HG02970 (cell line): ENCODE results near the gene FOXA2.
"Not testable (repeated sequence)": the region's sequence is repeated elsewhere in the genome, so short reads cannot be mapped to it uniquely, and the experiment has no call there.

Experiments used
- ATAC-seq: cut with Tn5 transposase; IDR thresholded peaks from one replicate; pipeline ENCODE4 v1.9.1; 2021; ENCODE audit warnings: mild to moderate bottlenecking, moderate library complexity, moderate number of reproducible peaks; ENCODE audit not compliant: unreplicated experiment, low FRiP score

The FOXA2 gene

DNA sequence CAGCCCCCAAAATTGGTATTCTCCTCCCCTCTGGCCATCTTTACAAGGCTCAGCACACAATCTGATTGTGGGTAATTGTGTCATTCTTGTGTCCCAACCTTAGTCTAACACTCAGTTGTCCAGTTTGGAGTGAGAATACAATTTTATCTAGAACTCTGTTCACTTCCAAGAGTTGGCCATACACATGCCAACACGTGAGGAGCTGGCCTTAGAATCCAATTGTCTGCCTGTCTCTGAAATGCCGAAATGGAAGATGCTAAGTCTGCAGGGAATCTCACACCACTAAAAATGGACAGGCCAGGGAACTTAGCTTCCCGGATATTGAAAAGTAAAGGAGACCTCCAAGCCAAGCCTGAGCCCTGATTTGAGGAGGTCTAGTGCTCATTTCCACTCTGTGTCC, 12.3 kb downstream of the FOXA2 start:
- no peak for ATAC-seq

DNA sequence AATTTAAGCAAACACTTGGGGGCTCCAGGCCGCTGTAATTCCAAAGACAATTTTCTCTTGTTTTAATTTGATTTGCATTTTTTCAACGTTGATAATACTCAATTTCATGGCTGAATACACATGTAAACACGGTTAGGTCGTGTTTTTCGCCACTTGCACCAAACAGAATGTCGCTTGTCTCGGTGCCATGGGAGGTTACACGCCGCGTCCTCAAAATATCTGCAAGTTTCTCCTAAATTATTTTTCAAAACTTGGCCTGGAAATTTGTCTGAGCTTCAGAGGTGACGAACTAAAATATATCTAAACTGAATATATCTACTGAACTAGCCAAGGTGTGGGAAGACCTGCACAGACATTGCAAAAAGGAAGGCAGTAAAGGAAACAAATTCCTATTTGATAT, 15.0 kb downstream of the FOXA2 start:
- ATAC-seq = no peak

DNA sequence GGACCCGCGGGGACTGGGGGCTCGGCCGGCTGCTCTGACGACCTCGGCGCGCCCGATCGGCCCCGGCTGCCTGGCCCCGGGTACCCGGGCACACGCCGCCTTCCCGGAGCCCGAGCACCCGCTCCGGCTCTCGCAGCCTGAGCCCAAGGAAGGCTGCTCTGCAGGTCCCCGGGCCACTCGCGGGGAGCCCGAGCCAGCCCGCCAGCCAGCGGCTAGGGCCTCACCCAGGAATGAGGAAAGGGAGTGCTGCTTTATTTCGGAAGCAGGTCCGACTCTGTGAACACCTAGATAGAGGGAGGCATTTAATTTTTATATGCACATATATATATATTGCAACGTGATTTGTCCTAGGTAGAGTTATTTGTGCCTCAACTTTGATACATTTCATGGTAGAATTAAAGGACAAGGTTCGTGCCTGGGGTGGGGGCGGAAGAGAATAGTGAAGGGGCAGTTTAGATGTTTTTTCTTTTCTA, 15.5 kb downstream of the FOXA2 start:
- ATAC-seq = no peak

DNA sequence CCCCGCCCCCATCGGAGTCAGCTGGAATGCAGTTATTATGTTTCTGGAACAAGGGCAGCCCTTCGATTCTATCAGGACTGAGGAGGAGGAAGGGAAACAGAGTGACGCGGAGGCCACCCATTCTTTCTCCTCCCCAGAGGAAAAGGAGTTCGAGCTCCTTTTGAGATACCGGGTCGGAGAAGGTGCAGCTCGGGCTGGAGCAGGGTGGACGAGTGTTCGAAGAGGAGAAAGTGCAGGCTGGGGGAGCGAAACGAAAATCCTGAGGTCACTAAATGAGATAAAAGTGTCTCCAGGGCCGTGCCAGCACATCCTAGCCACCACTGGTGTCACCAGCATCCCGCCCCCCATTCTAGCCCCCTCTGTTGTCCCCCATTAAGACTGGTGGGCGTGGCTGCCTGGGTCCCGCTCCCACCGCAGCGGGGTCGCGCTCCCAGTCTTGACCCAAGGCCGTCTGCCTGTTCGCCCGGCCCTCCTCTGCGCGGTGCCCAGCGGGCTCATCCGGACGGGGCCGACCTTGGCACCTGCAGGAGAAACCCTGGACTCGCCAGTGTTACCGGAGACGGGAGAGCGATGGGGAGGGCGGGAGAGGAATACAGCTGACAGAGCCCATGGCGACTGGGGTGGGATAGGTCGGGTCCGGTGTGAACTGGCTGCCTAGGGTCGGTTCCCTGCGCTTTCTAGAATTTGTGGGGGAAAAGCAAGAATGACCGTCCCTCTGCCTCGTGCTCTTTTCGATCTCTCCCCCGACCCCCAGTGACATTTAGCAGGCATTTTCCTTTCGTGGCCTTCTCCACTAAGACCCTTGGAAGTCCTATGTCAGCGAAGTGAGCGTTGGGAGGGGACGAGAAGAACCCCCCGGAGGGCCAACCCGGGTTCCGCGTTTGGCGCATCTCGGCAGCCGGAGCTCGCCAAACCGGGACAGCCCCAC, 16.2 kb downstream of the FOXA2 start:
- no peak for ATAC-seq

DNA sequence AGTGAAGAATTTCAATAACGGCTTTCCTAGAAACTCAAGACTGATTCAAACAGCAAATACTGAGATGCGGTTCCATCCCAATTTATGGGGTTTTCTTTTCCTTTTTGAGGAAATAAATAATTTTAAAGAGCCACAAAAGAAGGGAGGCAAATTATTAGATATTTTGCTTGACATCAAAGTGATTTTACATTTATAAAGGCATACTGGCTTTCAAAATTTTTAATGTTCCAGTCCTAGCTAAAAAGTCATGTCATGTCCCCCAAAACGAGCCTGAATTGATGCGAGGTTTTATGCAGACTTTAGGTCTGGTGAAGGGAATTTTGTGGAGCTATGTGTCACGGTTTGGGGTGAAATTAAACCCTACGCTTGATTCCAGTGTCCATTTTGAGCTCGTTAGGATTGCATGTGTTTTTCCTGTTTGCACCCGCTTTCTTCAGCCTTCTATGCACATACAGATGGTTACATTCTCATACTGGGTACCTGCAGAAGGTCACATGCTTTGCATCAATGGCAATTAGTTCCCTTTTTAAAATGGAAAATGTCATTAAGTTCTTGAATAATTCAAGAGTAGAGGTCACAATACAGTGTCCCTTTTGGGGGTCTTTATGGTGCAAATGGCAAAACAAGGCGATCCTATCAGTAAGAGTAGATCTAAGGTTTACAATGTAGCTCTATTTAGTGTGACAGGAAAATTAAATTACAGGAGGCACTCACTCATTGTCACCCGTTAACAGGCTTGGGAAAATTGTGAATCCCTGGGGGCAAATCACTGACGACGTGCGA, 17.3 kb downstream of the FOXA2 start:
- no peak for ATAC-seq

DNA sequence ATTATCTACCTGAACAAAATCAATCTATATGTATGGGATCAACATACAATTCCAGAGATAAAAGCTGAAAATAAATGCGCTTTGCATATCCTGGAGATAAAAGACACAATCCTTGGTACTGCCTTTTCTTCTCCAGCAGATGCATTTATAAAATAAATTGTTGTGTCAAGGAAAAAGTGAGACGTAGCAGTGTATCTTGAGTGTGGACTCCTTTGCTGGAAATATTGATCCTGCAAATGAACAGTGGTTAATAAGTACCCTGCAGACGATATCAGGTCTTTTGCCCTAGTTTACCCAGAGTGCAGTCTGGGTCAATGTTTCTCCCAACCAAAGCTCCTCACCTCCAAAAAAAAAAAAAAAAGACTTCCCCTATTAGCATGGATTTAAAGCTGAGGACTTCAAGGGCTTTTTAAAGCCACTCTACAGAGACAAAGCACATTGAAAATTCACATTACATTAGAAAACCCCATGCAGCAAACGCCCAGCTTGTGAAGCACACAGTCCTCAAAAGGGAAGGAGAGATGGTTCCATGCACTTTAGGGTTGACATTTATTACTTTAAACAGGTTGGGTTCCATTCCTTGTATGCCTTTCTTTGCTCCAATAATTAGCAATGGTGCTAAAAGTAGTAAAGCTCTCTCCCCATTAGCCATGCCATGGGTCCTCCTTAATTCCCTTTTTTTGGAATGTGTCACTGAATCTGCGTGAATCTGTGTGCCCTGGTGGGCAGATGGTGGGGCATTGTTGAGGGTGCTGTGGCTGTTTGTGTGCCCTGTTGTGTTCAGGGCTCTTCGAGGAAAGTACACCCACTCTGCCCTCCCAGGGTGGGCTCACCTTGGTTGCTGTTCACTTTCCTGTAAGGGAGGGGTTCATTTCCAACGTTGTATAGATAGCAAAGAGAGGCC, 21.1 kb downstream of the FOXA2 start:
- ATAC-seq = no peak

DNA sequence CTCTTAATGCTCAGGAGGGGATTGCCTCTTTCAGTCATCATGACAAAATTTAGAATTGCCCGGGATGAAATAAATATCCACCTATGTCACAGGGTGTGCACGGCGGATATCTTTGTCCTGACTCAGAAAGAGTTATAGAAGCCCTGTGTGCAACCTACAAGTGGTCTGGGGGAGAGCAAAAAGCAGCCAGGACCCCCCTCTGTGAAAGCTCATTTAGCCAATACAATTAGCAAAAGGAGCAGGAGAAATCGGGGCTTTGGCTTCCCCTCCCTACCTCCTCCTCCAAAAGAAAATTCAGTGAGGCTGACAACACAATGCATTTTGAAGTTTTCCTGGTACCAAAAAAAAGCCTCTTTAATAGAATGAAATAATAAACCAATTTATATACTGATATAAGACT, 21.8 kb downstream of the FOXA2 start:
- ATAC-seq = no peak

DNA sequence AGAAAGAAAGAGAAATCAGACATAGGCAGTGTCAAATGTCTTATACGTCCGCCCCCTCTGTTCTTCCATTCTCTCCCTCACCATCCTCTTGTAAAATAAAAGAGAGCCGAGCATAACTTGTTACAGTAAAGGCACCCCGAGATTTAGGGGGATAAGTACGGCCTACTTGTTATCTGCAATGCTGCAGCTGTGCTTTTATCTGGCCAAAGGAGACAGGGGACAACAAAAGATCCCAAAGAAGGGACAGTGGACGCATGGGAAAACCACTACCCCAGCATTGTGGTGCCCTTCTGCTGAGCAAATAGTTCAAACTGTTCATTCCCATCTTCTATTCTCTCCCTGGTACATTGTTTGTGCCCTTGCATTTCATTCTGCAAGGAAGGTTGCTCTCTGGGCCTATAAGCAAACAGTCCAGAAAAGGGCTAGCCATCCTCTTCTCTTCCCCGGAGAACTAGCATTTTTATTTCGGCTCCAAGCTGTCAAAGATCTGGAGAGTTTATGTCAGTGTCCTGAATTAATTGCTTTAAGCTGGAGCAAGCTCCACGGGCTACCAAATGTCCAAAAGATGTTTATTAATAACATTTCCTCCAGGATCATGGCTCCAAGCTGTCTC, 22.3 kb downstream of the FOXA2 start:
- no peak for ATAC-seq

DNA sequence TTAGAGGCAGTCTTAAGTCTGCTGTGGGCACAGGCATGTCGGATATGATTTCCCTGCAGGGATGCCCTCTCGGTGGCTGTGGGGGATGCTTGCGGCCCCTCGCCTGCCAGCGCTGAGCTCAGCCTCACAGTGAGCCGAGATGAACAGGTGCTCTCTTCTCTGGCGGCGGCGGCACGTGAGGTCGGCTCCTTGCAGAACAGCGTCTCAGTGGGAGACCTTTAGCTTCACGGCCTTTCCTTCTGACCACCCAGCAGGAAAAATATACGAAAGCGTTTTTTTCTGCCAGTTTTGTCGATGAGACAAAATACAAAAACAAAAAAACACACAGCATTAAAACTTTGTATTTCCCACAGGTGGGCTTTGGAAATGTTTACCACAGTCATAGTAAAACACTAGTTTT, 23.6 kb downstream of the FOXA2 start:
- no peak for ATAC-seq

DNA sequence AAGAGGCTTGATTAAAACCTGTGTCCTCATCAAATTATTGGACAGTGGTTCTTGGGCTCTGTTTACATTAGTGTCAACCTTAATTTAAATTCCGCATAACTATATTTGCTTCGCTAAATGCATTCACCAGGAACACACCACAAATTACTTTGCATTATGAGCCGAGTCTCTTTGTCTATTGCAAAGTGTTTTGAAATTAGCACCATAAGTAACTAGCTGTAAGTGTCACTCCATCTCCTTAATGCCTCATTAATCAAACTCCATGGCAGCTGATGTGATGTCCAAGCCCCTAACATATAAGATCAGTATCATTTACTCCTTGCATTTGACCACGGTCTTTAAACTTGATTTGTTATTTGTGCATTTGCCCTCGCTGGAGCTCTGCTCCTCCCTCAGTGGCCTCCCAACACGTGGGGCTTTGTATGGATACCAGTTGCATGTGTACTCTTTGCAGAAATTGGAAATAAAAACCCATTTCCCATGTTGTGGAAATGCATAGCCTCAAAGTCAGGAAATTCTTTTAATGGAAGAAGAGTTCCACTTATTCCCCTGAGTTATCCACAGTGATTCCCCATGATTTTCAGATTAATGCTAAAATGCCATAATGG, 24.6 kb downstream of the FOXA2 start:
- ATAC-seq = no peak

DNA sequence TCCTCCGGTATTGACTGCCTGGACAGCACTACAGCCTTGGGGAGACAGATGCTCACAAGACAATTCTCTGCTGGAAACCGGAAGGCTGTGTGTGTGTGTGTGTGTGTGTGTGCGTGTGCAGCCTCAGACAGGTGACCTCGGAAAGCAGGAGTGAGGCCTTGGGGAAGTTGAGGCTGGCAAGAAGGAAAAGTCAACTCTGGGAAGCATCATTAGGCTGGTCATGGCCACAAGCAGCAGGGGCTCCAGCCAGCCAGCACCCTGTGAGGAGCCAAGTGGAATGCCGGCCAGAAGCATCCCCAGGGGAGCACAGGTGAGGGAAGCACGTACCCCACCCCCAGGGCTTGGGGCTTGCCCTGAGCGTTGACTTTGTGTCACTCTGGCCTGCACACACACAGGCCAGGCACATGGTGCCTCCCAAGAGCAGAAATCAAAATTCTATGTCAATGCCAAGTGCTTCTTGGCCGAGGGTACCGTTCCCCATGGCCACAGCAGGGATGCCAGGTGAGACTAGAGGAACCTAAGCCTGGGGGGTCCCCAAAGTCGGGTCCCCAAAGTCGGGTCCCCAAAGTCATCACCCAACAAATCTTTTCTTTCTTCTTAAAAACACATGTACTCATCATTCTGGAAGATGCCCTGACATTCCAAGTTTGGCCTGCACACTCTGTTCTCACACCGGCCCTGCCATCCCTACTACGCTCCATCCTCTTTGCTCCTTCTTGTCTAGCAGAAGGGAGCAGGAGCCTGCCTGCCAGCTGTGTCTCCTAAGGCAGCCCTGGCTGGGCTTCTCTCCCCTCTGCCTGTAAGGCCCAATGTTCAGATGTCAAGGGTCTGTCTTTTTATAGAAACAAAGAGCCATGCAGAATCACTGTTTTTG, 26.7 kb downstream of the FOXA2 start:
- no peak for ATAC-seq

DNA sequence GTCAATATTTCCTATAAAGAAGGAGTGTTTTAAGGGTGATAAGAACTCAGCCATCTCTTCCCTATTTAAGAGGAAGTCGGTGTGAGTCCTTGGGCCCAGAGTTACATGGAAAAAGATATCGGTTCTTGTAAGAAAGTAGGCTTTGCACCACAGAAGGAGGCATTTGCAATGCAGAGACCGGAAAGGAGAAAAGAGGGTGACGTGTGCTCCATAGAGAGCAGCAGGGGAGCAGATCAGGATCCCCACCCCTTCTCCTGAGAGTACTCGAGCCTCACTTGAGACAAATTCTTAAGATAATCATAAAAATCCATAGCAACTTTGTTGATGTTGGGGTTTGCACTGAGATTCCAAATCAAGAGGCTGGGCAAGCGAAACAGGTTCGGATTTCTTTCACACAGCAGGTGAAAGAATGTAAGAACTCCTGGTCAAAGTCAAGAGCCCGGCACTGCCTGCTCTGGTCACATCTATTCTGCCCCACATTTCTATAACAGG, 27.8 kb downstream of the FOXA2 start:
- ATAC-seq = no peak

DNA sequence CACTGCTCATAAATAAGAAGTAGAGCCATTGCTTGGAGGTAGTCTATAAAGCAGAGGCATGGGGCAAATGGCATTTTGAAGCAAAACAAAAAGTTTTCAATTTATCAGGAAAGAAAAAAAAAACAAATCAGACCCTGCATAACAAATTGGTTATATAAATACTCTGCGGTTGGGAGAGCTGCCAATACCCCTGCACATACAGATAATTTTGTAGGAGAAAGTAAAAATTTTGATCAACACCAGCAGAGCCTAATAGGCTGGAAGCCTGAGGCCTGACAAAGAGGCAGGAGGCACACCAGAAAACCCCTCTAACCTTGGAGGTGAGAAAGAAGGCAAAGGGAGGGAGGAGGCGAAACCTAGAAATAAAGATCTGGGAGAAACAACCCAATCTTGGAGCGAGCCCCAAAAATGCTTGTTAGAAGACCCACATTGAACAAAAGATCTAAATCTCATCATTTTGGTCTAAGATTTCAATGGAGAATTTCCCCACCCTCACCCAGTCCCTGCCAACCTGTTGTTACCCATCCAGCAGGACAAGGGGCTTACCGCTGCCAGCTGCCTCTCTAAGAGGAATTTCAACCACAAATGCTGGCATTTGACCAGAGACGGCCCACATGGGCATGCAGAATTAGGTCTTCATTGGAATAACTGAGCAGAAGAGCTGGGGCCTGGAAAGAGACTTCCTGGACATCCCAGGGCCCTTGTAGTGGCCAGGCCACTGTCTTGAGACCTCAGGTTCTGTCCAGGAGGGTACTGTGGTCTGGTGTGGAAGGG, 28.4 kb downstream of the FOXA2 start:
- ATAC-seq = no peak

DNA sequence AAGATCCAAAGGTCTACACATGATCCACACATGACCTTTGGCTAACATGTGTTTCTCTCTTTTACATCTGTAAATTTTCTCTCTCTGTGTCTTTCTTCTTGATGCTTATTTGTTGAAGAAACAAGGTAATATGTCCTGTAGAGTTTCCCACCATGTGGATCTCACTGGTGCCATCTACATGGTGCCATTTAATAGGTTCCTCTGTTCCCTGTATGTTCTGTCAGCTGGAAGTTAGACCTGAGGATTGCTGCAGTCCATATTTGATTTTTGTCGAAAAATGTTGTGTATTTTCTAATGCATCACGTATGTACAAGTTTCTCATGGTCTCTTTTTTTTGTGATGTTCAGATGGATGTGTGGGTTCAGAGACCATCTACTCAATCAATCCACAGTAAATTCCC, 30.0 kb downstream of the FOXA2 start:
- ATAC-seq = no peak

DNA sequence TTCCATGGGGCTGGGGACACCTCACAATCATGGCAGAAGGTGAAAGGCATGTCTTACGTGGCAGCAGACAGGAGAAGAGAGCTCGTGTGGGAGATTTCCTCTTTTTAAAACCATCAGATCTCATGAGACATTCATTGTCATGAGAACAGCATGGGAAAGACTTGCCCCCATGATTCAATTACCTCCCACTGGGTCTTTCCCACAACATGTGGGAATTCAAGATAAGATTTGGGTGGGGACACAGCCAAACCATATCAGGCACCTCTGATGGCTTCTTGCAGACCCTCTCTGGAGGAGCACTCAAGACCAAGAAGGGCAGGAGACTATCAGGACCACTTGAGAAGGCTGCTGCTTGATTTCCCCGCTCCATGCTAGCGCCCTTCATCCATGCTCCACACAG, 33.9 kb downstream of the FOXA2 start:
- ATAC-seq = not testable (repeated sequence)

DNA sequence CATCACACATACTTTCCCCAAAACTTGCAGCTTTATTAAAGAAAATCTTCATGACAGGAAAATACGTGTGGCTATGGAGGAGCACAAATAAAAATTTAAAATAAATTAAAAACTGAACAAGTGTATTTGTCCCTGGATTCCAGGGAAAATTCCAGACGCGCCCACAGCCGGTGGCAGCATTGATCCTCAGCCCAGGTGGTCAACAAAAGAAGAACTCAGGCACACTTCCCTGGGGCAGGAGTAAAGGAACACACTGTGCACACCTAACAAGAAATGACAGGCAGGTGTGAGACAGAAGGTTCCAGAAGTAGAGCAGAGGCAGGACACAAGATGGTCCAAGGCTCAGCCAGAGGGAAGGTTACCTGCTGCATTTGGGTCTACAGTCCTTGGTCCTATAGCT, 36.3 kb downstream of the FOXA2 start:
- no peak for ATAC-seq

DNA sequence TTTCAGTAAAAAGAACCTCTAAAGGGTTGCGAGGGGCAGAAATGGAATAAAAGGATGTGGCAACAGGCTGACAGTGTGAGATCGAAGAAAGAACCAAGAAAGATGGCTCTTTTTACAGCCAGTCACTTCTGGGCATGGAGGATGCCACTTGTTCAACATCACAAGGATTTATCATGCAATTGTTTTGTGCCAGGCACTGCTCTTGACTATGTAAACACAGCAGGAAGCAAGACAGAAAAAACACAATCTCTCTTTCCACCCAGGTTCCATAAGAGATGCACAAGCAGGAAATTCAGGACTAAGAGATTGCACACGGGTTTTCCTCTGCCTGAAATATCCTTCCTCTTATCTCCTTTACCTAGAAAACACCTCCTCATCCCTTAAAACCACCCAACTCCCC, 38.0 kb downstream of the FOXA2 start:
- no peak for ATAC-seq

DNA sequence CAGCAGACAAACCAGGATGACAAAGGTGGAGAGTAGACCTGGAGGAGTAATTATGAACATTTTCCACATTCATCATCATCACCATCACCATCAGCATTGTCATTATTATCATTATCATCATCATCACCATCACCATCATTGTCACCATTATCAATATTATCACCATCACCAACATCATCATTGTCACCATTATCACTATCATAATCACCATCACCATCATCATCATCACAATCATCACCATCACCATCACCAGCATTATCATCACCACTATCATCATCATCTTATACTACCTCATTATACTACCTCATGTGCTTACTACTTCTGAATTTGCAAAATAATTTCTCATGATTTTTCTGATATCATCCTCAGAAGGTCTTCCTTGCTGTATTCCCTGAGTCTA, 39.3 kb downstream of the FOXA2 start:
- ATAC-seq = no peak
